ENCODE data around the gene CCDC91. TPM values are rescaled to one million over a fixed set of nuclear protein-coding genes. Genes with fewer than 3 reads are reported as not detected.
"Not testable (repeated sequence)": the region's sequence is repeated elsewhere in the genome, so short reads cannot be mapped to it uniquely, and the experiment has no call there.

Gene CCDC91
- total RNA-seq, 1 donor, result 192 TPM

DNA sequence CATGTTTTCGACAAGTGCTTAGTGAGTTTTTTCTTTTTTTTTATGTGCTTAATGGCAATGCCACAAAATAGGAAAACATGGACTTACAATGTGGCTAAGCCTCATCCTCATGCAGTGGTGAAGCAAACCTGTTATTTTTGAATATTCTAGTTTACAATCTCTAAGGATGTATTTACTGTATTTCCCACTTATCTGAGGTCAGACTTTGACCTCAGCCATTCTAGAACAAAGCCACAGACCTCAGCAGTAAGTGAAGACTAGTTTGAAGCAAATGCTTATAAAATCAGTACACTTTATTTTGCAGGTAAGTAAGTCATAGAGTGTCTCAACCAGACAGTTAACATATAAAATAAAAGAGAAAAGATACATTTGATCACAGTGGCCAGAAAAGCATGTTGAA, 130.1 kb downstream of the CCDC91 start:
- Histone ChIP-seq H3K4me1 (ENCODE audit: insufficient read depth, low read length) (no peaks in the 10 kb centered on the region), H3K27me3 (ENCODE audit: insufficient read depth, low read length) (no peaks in the 10 kb centered on the region), H3K4me3 (ENCODE audit: low read length) (no peak overlapping the region), H3K9me3 (ENCODE audit: low read depth, low read length) (peaks cover 16% of the 10 kb centered on the region)

GRCh38 chr12:28327722-28328121, 137.5 kb downstream of the CCDC91 start:
- Histone ChIP-seq H3K9me3 (ENCODE audit: low read depth, low read length) (no peaks in the 10 kb centered on the region), H3K4me3 (ENCODE audit: low read length) (no peak overlapping the region), H3K4me1 (ENCODE audit: insufficient read depth, low read length) (no peaks in the 10 kb centered on the region)

GRCh38 chr12:28328967-28329366, 138.7 kb downstream of the CCDC91 start:
- Histone ChIP-seq H3K27me3 (ENCODE audit: insufficient read depth, low read length) (no peaks in the 10 kb centered on the region), H3K9me3 (ENCODE audit: low read depth, low read length) (no peaks in the 10 kb centered on the region), H3K4me3 (ENCODE audit: low read length) (no peak overlapping the region), H3K4me1 (ENCODE audit: insufficient read depth, low read length) (no peaks in the 10 kb centered on the region)

More at GRCh38 chr12:28327722-28328121, 137.5 kb downstream of the CCDC91 start:
- no peaks in the 10 kb centered on the region for H3K27me3 ChIP-seq (ENCODE audit: insufficient read depth, low read length)

DNA sequence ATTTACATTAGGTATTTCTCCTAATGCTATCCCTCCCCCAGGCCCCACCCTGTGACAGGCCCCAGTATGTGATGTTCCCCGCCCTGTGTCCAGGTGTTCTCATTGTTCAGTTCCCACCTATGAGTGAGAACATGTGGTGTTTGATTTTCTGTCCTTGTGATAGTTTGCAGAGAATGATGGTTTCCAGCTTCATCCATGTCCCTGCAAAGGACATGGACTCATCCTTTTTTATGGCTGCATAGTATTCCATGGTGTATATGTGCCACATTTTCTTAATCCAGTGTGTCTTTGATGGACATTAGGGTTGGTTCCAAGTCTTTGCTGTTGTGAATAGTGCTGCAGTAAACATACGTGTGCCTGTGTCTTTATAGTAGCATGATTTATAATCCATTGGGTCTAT, 139.5 kb downstream of the CCDC91 start:
- not testable (repeated sequence) for H3K4me3 ChIP-seq (ENCODE audit: low read length); H3K27me3 ChIP-seq (ENCODE audit: insufficient read depth, low read length); H3K4me1 ChIP-seq (ENCODE audit: insufficient read depth, low read length); H3K9me3 ChIP-seq (ENCODE audit: low read depth, low read length)

GRCh38 chr12:28330232-28330631, 140.0 kb downstream of the CCDC91 start:
- not testable (repeated sequence) for H3K9me3 ChIP-seq (ENCODE audit: low read depth, low read length); H3K4me1 ChIP-seq (ENCODE audit: insufficient read depth, low read length); H3K4me3 ChIP-seq (ENCODE audit: low read length); H3K27me3 ChIP-seq (ENCODE audit: insufficient read depth, low read length)

DNA sequence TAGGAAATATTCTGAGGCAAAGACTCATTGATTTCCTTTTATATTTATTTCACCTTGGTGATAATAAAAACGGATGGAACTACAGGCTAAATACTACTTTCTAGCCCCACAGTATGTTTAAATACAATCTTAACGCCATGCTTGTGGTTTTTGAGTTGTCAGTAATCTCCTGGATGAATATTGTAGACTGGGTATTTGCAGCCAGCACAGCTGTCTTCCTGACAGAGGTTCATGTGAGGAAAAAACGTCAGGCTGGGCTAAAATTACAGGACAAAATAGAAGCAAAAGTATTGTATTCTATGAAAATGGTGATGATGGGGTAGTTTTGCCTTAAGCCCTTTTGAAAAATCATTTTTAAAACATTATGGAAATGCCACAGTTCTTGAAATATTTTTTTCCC, 140.9 kb downstream of the CCDC91 start:
- H3K9me3 ChIP-seq (ENCODE audit: low read depth, low read length), result no peaks in the 10 kb centered on the region
- H3K4me3 ChIP-seq (ENCODE audit: low read length), result no peak overlapping the region
- no peaks in the 10 kb centered on the region for H3K4me1 ChIP-seq (ENCODE audit: insufficient read depth, low read length)
- no peaks in the 10 kb centered on the region for H3K27me3 ChIP-seq (ENCODE audit: insufficient read depth, low read length)

GRCh38 chr12:28340261-28341045, 150.2 kb downstream of the CCDC91 start:
- no peaks in the 10 kb centered on the region for H3K4me1 ChIP-seq (ENCODE audit: insufficient read depth, low read length)
- H3K9me3 ChIP-seq (ENCODE audit: low read depth, low read length), result no peaks in the 10 kb centered on the region
- no peak overlapping the region for H3K4me3 ChIP-seq (ENCODE audit: low read length)
- no peaks in the 10 kb centered on the region for H3K27me3 ChIP-seq (ENCODE audit: insufficient read depth, low read length)

- no peaks in the 10 kb centered on the region for H3K27me3 ChIP-seq (ENCODE audit: insufficient read depth, low read length)
- no peaks in the 10 kb centered on the region for H3K9me3 ChIP-seq (ENCODE audit: low read depth, low read length)
- no peaks in the 10 kb centered on the region for H3K4me1 ChIP-seq (ENCODE audit: insufficient read depth, low read length)
- no peak overlapping the region for H3K4me3 ChIP-seq (ENCODE audit: low read length)
Measured at GRCh38 chr12:28343713-28344112, 153.5 kb downstream of the CCDC91 start.

DNA sequence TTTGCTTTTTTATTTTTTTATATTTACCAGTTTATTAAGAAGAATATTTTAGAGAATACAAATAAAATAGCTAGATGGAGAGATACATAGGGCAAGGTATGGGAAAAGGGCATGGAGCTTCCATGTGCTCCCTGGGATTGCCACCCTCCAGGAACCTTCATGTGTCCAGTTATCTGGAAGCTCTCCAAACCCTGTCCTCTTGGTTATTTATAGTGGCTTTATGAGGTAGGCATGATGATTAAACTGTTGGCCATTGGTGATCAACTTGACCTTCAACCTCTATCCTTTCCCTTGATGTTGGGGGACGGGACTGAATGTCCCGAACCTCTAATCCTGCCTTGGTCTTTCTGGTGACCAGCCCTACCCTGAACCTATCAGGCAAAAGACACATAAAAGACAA, 156.3 kb downstream of the CCDC91 start:
- H3K4me1 ChIP-seq (ENCODE audit: insufficient read depth, low read length), result no peaks in the 10 kb centered on the region
- no peaks in the 10 kb centered on the region for H3K27me3 ChIP-seq (ENCODE audit: insufficient read depth, low read length)
- H3K9me3 ChIP-seq (ENCODE audit: low read depth, low read length), result no peaks in the 10 kb centered on the region
- H3K4me3 ChIP-seq (ENCODE audit: low read length), result no peak overlapping the region

GRCh38 chr12:28349196-28349595, 158.9 kb downstream of the CCDC91 start:
- Histone ChIP-seq H3K4me3 (ENCODE audit: low read length) (no peak overlapping the region), H3K27me3 (ENCODE audit: insufficient read depth, low read length) (no peaks in the 10 kb centered on the region), H3K9me3 (ENCODE audit: low read depth, low read length) (no peaks in the 10 kb centered on the region)

DNA sequence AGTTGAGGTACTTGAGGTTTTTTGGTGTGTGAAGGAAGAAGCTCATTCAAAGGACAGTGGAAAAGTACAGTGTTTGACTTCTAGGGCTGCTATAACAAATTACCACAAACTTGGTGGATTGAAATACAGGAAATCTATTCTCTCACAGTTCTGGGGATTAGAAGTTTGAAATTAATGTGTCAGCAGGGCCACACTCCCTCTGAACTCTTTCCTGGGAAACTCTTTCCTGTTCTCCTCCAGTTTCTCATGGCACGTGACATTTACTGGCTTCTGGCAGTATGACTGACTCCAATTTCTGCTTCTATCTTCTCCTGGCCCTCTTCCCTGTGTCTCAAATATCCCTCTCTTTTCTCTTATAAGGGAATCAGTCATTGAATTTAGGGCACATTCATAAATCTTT, 160.2 kb downstream of the CCDC91 start:
- Histone ChIP-seq H3K27me3 (ENCODE audit: insufficient read depth, low read length) (no peaks in the 10 kb centered on the region), H3K9me3 (ENCODE audit: low read depth, low read length) (no peaks in the 10 kb centered on the region), H3K4me1 (ENCODE audit: insufficient read depth, low read length) (no peaks in the 10 kb centered on the region), H3K4me3 (ENCODE audit: low read length) (no peak overlapping the region)

More at GRCh38 chr12:28349196-28349595, 158.9 kb downstream of the CCDC91 start:
- no peaks in the 10 kb centered on the region for H3K4me1 ChIP-seq (ENCODE audit: insufficient read depth, low read length)

GRCh38 chr12:28351414-28351813, 161.2 kb downstream of the CCDC91 start:
- Histone ChIP-seq H3K4me1 (ENCODE audit: insufficient read depth, low read length) (no peaks in the 10 kb centered on the region), H3K9me3 (ENCODE audit: low read depth, low read length) (no peaks in the 10 kb centered on the region), H3K4me3 (ENCODE audit: low read length) (no peak overlapping the region), H3K27me3 (ENCODE audit: insufficient read depth, low read length) (no peaks in the 10 kb centered on the region)

DNA sequence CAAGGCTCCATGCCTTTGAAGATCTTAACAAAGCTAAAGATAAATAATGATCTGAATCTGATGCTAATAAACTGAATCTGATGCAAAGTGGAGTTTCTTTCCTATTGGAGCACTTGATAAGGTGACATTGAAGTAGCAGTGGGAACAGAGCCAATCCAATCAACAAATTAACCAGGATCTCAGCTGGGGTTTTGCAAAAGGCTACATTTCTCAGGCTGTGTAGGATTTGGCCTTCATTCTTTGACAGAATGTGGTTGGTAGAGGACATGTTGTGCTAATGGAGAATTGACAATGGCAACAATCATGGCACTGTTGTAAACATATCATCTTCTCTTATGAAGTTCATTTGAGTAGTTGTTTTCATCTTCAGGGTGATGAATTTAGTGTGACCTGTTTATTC, 164.9 kb downstream of the CCDC91 start:
- no peak overlapping the region for H3K4me3 ChIP-seq (ENCODE audit: low read length)
- H3K9me3 ChIP-seq (ENCODE audit: low read depth, low read length), result no peaks in the 10 kb centered on the region
- H3K4me1 ChIP-seq (ENCODE audit: insufficient read depth, low read length), result no peaks in the 10 kb centered on the region
- no peaks in the 10 kb centered on the region for H3K27me3 ChIP-seq (ENCODE audit: insufficient read depth, low read length)

DNA sequence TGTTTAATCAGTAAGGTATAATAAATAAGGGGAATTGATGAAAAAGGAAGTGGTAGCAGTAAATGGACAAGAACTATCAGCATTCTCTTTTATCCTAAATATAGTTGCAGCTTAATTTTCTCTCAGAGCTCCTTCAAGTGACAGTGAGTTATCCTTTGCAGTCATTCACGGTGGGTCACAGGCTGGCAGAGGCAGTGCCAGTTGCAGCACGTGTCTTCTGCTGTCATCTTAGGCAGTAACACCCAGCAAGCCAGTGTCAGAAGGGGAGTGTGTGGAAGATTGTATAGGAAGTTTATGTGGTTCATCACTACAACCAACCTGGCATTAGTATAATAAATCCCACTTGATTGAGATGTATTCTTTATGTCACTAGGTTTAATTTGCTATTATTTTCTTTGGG, 170.0 kb downstream of the CCDC91 start:
- no peaks in the 10 kb centered on the region for H3K4me1 ChIP-seq (ENCODE audit: insufficient read depth, low read length)
- H3K27me3 ChIP-seq (ENCODE audit: insufficient read depth, low read length), result no peaks in the 10 kb centered on the region
- no peak overlapping the region for H3K4me3 ChIP-seq (ENCODE audit: low read length)
- no peaks in the 10 kb centered on the region for H3K9me3 ChIP-seq (ENCODE audit: low read depth, low read length)

DNA sequence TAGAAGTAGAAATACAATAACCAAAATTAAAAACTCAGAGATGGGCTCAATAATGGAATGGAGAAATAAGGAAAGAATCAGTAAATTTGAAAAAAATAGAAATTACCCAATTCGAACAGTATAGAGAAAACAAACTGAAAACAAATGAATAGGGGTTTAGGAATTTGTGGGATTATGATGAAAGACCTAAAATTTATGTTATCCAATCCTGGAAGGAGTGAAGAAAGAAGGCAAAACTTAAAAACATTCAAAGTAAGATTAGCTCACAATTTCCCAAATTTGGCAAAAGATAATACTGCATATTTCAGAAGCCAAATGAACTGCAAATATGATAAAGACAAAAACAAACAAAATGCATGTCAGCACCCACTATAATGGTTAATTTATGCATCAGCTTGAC, 177.1 kb downstream of the CCDC91 start:
- H3K4me3 ChIP-seq (ENCODE audit: low read length), result no peak overlapping the region
- no peaks in the 10 kb centered on the region for H3K27me3 ChIP-seq (ENCODE audit: insufficient read depth, low read length)
- H3K9me3 ChIP-seq (ENCODE audit: low read depth, low read length), result peaks cover 52% of the 10 kb centered on the region
- no peaks in the 10 kb centered on the region for H3K4me1 ChIP-seq (ENCODE audit: insufficient read depth, low read length)

DNA sequence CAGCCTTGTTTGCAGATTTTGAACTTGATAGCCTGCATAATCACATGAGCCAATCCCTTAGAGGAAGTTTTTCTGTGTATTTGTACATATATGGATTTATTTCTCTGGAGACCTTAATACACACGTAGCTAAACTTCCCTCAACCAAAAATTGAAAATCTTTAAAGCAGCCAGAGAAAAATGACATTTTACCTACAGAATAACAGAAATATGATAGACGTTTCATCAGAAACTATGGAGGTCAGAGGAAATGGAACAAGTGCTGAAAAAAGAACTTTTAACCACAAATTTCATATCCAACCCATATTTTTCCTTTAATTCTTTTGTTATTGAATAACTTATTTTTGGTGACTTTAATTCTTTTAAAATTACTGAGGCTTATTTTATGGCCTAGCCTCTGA, 177.7 kb downstream of the CCDC91 start:
- Histone ChIP-seq H3K9me3 (ENCODE audit: low read depth, low read length) (peaks cover 53% of the 10 kb centered on the region), H3K4me3 (ENCODE audit: low read length) (no peak overlapping the region), H3K4me1 (ENCODE audit: insufficient read depth, low read length) (no peaks in the 10 kb centered on the region), H3K27me3 (ENCODE audit: insufficient read depth, low read length) (no peaks in the 10 kb centered on the region)

All from mononuclear cell (primary cell).